Stimulated activated CD8-positive, alpha-beta memory T cell treated with anti-CD3 and anti-CD28 coated beads, Interleukin-4, amount 100 ng/mL, for 48 hours (primary cell): ENCODE data around the gene SLC5A3.

ENCODE experiments used
- DNase-seq: peaks from one replicate; pipeline ENCODE4 v3.0.0-alpha.2; 2020

Gene SLC5A3

GRCh38 chr21:34072145-34073031 lies 990 bp upstream of the SLC5A3 start:
- DNase-seq = no peak

DNA sequence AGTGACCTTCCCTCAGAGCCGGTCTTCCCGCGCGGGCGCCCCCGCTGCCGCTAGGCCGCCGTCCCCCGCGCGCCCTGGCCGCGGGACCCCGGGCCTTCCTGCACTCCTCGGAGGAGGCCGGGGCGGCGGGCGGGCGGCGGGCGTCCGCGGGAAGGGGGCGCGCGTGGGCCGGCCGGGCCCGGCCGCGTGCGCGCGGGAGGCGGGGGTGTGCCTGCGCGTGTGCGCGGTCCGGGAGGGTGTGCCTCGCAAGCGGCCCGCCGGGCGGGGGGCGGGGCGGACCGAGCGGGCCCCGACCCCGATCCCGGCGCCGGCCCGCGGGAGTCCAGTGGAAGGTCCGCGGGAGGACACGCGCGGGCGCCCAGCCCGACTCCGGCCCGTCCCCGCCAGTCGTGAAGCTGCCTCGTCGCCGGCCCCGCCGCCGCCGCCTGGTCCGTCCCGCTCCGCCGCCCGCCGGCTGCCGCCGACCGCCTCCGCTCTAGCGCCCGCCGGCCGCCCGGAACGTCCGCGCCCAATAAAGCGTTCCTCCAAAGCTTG lies 438 bp downstream of the SLC5A3 start:
- DNase-seq = peak; percentile 46

GRCh38 chr21:34074283-34075090 lies 1.1 kb downstream of the SLC5A3 start:
- DNase-seq = peak; percentile 35

DNA sequence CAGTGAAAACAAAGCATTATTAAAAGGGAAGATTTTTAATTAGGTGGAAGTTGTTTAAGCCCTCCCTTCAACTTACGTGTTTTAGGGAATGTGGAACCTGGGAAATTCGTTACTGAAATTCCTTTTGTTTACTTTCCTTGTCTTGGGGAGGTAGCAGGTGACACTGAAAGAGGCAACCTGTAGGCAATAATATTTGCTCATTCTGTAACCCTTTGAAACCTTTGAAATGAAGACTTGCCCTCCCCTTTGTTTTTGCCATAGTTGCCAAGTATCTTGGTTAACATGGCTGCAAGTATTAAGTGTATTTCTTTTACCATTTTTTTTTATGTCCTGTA lies 1.7 kb downstream of the SLC5A3 start:
- no peak for DNase-seq

GRCh38 chr21:34075760-34076660 lies 2.6 kb downstream of the SLC5A3 start:
- DNase-seq = no peak

- DNase-seq = no peak
Measured at GRCh38 chr21:34076835-34077234, 3.5 kb downstream of the SLC5A3 start.

GRCh38 chr21:34077888-34078287 lies 4.5 kb downstream of the SLC5A3 start:
- DNase-seq = no peak

- DNase-seq = no peak
Measured at GRCh38 chr21:34078915-34079314, 5.5 kb downstream of the SLC5A3 start.

GRCh38 chr21:34080710-34081109 lies 7.3 kb downstream of the SLC5A3 start:
- no peak for DNase-seq

DNA sequence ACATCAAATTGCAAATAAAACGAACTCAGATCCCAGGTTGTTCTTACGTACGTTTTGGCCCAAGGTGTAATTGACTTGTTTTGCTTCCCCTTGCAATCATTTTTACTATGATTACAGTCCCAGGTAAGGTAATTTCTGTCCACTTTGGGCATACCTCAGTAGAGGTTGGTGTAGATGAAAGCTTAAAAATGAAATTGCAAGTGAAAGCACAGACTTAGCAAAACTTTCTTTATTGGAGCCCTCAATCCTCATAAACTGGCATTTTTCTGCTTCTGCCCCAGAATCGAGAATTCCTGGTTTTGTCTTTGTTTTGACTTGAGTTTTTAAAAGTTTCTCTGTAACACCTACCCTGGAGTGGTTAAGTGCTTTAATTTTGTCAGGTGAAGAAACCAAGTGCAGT lies 9.4 kb downstream of the SLC5A3 start:
- DNase-seq = no peak

DNA sequence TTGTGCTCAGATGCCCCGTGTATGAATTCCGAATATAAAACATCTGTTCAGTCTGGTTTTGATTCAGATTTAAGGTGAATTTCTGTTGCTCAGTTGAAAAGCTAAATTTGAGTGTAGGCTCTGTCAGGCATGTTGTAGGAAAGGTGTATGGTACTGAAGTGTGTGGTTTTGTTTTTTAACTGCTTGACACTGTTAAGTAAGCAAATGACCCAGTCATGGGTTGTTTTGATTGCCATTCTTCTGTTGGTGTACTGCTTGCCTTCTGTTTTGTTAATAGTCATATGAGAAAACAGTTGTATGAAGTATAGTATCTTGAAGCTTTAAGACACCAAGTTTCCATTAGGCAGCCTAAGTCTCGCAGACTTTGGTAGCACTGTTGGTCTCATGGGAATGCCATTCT lies 10.0 kb downstream of the SLC5A3 start:
- no peak for DNase-seq

DNA sequence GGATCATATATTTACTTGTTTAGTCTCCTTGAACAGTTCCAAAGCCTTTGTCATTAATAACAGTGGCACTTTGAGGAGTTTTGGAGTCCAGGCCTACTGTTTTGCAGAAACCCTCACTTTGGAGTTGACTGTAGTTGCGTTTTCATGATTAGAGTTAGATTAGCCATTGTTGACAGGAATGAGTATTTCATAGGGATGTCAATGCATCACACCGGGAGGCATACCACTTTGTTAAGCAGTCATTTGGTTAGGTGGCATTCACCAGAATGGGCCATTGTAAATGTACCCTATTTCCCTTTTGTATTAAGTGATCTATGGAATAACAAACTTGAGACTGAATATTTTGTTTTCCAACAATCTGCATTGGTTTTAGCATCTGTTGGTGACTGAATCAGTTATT lies 11.8 kb downstream of the SLC5A3 start:
- no peak for DNase-seq

GRCh38 chr21:34086887-34087306 lies 13.5 kb downstream of the SLC5A3 start:
- peak; percentile 40 for DNase-seq

DNA sequence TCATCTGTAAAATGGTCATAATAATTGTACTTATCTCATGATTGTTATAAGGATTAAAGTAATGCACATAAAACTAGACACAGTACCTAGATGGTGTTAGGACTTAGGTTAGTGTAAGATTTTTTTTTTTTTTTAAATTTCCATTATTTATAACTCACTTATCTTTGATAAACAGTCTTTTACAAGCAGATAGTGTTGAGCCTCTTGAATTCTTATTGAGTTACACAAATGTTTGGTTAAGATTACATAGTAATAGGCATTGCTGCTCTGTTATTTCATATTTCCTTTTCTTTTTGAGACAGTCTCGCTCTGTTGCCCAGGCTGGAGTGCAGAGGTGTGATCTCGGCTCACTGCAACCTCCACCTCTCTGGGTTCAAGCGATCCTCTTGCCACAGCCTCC lies 15.4 kb downstream of the SLC5A3 start:
- no peak for DNase-seq

- DNase-seq = no peak
Measured at GRCh38 chr21:34091032-34091431, 17.7 kb downstream of the SLC5A3 start.

- no peak for DNase-seq
Measured at GRCh38 chr21:34091607-34092006, 18.2 kb downstream of the SLC5A3 start.

GRCh38 chr21:34092262-34092921 lies 19.0 kb downstream of the SLC5A3 start:
- DNase-seq = no peak

DNA sequence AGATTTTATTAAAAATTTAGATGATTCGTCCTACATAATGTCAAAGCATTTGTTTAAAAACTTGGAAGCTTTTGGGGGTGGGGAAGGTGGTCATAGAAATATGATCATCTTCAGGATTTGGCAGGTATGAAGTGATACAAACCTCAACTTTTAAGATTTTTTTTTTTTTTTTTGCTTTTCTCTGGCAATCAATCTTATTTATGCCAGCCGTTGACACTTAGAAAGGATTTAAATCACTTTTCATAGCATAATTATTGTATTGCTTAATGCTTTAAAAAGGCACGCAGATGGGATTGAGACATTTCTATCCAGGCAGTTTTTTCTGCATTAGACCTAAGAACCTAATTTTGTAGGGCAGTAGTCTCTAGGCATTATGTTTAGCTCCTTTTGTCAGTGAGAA lies 19.7 kb downstream of the SLC5A3 start:
- DNase-seq = no peak

DNA sequence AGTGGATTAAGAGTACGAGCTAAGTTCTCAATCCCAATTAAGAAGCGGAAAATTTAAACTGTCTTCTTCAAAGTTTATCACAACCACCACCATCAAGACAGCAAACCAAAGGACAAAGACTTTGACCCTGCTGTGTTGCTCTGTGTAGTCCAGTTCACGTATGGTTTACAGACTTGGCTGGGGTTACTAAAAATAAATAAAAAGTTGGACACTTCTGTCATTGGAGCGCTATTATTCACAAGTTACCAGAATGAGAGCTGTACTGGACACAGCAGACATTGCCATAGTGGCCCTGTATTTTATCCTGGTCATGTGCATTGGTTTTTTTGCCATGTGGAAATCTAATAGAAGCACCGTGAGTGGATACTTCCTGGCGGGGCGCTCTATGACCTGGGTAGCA lies 21.6 kb downstream of the SLC5A3 start:
- no peak for DNase-seq

DNA sequence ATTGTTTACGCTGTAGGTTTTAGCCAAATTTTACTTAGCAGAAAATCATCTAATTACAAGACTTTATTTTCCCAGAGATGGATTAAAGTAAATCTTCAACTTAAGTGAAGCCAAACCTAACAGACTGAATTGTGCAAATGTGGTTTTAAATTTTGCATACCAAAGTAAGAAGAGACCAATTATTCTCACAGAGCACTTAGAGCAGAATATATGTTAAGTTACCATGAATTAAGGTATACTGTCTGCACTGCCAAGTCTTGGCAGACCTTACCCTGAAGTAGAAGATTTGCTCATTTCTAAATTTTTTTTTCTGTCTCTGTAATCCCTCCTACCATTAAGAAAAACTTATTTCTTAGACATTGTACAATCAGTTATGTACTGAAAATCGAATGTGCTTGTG lies 24.1 kb downstream of the SLC5A3 start:
- DNase-seq = no peak

GRCh38 chr21:34100337-34100736 lies 27.0 kb downstream of the SLC5A3 start:
- DNase-seq = no peak

GRCh38 chr21:34100790-34101189 lies 27.4 kb downstream of the SLC5A3 start:
- DNase-seq = no peak
